Mesothelial cell of epicardium (in vitro differentiated cells): Measurements from ENCODE around the gene CHCHD3. TPM values are rescaled to one million over a fixed set of nuclear protein-coding genes. Genes with fewer than 3 reads are reported as not detected.

Source experiments
- DNase-seq, 2 experiments: peaks; one replicate each; pipeline ENCODE4 v3.0.0; 2021; ENCODE audit warnings: low spot score in 2 of 2; ENCODE audit not compliant: unreplicated experiment in 2 of 2
- H3K27ac Mint-ChIP-seq: 2 replicates; pipeline ENCODE4 v1.8.0; 2021; ENCODE audit warnings: mixed read lengths
- H3K27me3 Mint-ChIP-seq: 2 replicates; pipeline ENCODE4 v1.8.0; 2021; ENCODE audit warnings: low read depth, mixed read lengths
- H3K36me3 Mint-ChIP-seq: 2 replicates; pipeline ENCODE4 v1.8.0; 2021; ENCODE audit warnings: mixed read lengths
- H3K4me1 Mint-ChIP-seq: 2 replicates; pipeline ENCODE4 v1.8.0; 2021; ENCODE audit warnings: mixed read lengths
- H3K4me3 Mint-ChIP-seq: 2 replicates; pipeline ENCODE4 v1.8.0; 2021; ENCODE audit warnings: mild to moderate bottlenecking, moderate library complexity, mixed read lengths
- H3K9me3 Mint-ChIP-seq: 2 replicates; pipeline ENCODE4 v1.8.0; 2021; ENCODE audit warnings: mixed read lengths
- total RNA-seq: library from RNA; stranded (reverse); gene quantifications from 3 replicates; pipeline ENCODE4 v1.2.1, GENCODE V29; 2021
- TF ChIP-seq, protein P1 (sequence below): fragments of 200-600 bp; sonication (generic); IDR thresholded peaks from one replicate; pipeline ENCODE4 v1.5.0; 2021; ENCODE audit warnings: antibody characterized with exemption; ENCODE audit not compliant: unreplicated experiment

CHCHD3 gene
- total RNA-seq, 1 donor from 2014 or later = 54.3 TPM

DNA sequence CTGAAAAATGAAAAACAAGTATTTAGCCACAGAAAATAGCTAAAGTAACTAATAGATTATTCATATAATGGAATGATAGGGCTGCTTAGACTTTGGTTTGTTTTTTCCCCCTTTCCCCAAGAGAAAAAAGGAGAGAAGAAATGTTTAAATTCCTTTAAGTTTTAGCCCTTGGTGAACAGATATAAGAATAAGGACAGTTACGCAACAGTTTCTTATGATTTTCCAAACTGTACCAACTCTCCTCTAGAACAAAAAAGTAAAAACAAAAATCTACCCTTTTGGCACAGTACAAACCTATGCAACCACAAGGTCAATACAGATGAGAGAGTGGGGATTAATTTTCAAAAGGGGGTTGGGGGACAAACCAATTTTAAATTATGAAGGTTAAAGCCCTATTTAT, 227.7 kb downstream of the CHCHD3 start:
- no peak overlapping the region for H3K4me3 Mint-ChIP-seq
- peaks cover 7% of the 10 kb centered on the region for H3K36me3 Mint-ChIP-seq
- no peaks in the 10 kb centered on the region for H3K4me1 Mint-ChIP-seq

DNA sequence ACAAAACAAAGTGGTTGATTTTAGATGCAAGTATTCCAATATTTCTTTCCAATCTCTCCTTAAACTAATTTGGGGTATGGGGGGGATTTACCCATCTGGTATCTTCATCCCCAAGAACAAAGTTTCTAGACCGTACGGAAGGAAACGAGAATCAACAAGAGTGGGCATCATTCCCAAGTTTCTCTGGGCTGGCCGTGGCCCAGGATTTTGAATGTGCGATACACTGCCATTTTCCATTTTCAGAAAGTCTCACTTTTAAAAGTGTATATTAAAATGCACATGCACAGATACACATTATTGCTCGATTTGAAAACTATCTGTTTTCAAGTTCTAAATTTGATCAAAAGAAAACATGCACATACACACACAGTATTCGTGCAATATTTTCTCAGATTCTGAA, 234.5 kb downstream of the CHCHD3 start:
- DNase-seq = no peak
- TF ChIP-seq, protein P1, sequence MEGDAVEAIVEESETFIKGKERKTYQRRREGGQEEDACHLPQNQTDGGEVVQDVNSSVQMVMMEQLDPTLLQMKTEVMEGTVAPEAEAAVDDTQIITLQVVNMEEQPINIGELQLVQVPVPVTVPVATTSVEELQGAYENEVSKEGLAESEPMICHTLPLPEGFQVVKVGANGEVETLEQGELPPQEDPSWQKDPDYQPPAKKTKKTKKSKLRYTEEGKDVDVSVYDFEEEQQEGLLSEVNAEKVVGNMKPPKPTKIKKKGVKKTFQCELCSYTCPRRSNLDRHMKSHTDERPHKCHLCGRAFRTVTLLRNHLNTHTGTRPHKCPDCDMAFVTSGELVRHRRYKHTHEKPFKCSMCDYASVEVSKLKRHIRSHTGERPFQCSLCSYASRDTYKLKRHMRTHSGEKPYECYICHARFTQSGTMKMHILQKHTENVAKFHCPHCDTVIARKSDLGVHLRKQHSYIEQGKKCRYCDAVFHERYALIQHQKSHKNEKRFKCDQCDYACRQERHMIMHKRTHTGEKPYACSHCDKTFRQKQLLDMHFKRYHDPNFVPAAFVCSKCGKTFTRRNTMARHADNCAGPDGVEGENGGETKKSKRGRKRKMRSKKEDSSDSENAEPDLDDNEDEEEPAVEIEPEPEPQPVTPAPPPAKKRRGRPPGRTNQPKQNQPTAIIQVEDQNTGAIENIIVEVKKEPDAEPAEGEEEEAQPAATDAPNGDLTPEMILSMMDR = no peak
- H3K4me1 Mint-ChIP-seq = no peaks in the 10 kb centered on the region
- peaks cover 7% of the 10 kb centered on the region for H3K36me3 Mint-ChIP-seq
- H3K4me3 Mint-ChIP-seq = no peak overlapping the region
- H3K27me3 Mint-ChIP-seq = no peaks in the 10 kb centered on the region
- no peaks in the 10 kb centered on the region for H3K9me3 Mint-ChIP-seq
- no peak overlapping the region for H3K27ac Mint-ChIP-seq

More for the DNA sequence above, 227.7 kb downstream of the CHCHD3 start:
- TF ChIP-seq, protein P1 = no peak
- Mint-ChIP-seq H3K27me3 (no peaks in the 10 kb centered on the region), H3K9me3 (no peaks in the 10 kb centered on the region), H3K27ac (no peak overlapping the region)
- no peak for DNase-seq

DNA sequence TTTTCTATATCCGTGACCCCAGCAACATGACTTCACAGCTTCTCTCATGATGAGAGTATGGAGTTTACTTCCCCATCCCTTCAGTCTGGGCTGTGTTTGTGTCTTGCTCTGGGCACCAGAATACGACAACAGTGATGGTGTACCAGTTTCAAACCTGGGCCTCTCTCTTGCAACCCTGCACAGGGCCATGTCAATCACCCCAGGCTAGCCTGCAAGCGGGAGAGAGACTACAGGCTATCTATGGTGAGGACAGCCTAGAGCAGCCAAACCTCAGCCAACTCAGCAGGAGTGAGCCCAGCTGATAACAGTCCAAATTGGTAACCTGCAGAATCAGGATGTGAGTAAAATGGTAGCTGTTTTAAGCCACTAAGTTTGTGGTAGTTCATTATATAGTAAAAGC, 235.8 kb downstream of the CHCHD3 start:
- DNase-seq = no peak
- Mint-ChIP-seq H3K27me3 (no peaks in the 10 kb centered on the region), H3K9me3 (no peaks in the 10 kb centered on the region), H3K27ac (no peak overlapping the region), H3K4me3 (no peak overlapping the region), H3K36me3 (peaks cover 11% of the 10 kb centered on the region), H3K4me1 (no peaks in the 10 kb centered on the region)
- TF ChIP-seq, protein P1 = no peak

DNA sequence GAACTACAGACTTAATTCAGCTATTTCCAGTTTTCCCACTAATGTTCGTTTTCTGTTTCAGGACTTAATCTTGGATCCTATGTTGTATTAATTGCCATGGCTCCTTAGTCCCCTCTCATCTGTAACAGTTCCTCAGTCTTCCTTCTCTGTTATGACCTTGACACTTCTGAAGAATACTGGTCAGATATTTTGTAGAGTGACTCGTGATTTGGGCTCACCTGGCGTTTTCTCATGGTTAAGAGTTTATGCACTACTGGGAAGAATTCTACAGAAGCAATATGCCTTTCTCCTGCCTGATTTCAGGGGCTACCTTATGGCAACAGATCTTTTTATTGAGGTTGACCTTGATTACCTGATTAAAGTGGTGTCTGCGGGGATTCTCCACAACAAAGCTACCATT, 239.4 kb downstream of the CHCHD3 start:
- TF ChIP-seq, protein P1 = no peak
- Mint-ChIP-seq H3K27me3 (no peaks in the 10 kb centered on the region), H3K9me3 (no peaks in the 10 kb centered on the region), H3K27ac (no peak overlapping the region), H3K4me3 (no peak overlapping the region), H3K36me3 (peaks cover 7% of the 10 kb centered on the region), H3K4me1 (no peaks in the 10 kb centered on the region)
- DNase-seq = no peak

DNA sequence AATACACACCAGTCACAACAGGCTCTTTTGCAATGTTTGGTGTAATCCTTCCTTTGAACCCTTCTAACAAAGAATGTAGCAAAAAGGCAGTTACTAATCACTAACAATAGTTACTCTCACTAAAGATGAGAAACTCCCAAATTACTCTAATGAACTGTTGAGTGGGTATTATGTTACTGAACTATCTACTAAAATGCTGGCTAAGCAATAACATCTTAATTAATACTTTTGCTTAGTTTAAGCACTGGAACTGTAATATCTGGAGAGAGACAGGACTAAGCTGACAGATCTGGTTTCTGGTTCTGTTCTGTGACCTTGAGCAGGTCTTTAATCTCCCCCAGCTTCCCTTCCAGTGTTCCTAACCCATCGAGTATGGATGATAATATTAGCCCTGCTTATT, 241.7 kb downstream of the CHCHD3 start:
- H3K27me3 Mint-ChIP-seq = no peaks in the 10 kb centered on the region
- TF ChIP-seq, protein P1 = no peak
- H3K27ac Mint-ChIP-seq = no peak overlapping the region
- no peak overlapping the region for H3K4me3 Mint-ChIP-seq
- peaks cover 4% of the 10 kb centered on the region for H3K9me3 Mint-ChIP-seq
- H3K36me3 Mint-ChIP-seq = peaks cover 21% of the 10 kb centered on the region
- no peak for DNase-seq
- H3K4me1 Mint-ChIP-seq = no peaks in the 10 kb centered on the region

DNA sequence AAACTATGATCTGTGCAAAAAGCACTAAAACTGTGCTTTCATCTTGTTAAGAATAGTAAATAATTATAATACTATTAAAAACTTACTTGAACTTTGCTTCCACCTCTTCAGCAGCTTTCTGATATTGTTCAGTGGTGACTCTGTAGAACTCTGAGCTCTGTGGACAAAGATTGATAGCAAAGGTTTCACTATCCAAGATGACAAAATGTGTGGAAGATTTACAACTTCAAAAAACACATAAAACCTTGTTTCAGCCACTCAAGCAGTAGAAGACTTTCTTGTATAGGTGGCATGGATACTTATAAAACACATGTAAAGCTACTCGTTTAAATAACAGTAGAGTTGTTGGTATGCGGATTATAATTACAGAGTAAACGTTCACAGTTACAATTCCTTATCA, 243.6 kb downstream of the CHCHD3 start:
- Mint-ChIP-seq H3K36me3 (peaks cover 21% of the 10 kb centered on the region), H3K4me3 (no peak overlapping the region), H3K9me3 (peaks cover 4% of the 10 kb centered on the region), H3K4me1 (no peaks in the 10 kb centered on the region), H3K27ac (no peak overlapping the region), H3K27me3 (no peaks in the 10 kb centered on the region)
- no peak for DNase-seq
- TF ChIP-seq, protein P1 = no peak
